Left lung (tissue), 10 donors: ENCODE data around the gene MTMR2. TPM values are rescaled to one million over a fixed set of nuclear protein-coding genes. Genes with fewer than 3 reads are reported as not detected.

Source experiments
- ATAC-seq: fragments of 200-7000 bp; cut with Tn5 transposase; one replicate; pipeline ENCODE4 v1.9.1; 2020; ENCODE audit warnings: moderate library complexity
- DNase-seq, 4 donors: peaks; one replicate each; pipeline ENCODE4 v3.0.0-alpha.2; 2013 to 2020
- H3K27ac ChIP-seq, 2 donors: fragments of 200-600 bp; sonication (generic) in 1 of 2; one replicate each; pipeline versions ENCODE4 v1.5.0 to v1.8.0; 2020 to 2021
- H3K27me3 ChIP-seq, 2 donors: fragments of 200-600 bp; sonication (generic) in 1 of 2; one replicate each; pipeline versions ENCODE4 v1.5.0 to v1.8.0; 2020 to 2021
- H3K36me3 ChIP-seq, 2 donors: fragments of 200-600 bp; sonication (generic) in 1 of 2; one replicate each; pipeline versions ENCODE4 v1.5.0 to v1.8.0; 2020 to 2021
- H3K4me1 ChIP-seq, 2 donors: fragments of 200-600 bp; one replicate each; pipeline ENCODE4 v1.8.0; 2021
- H3K4me3 ChIP-seq, 2 donors: fragments of 200-600 bp; sonication (generic) in 1 of 2; one replicate each; pipeline versions ENCODE4 v1.5.0 to v1.8.0; 2020 to 2021; ENCODE audit warnings: mild to moderate bottlenecking in 1 of 2
- H3K9me3 ChIP-seq, 2 donors: fragments of 200-600 bp; sonication (generic) in 1 of 2; one replicate each; pipeline versions ENCODE4 v1.5.0 to v1.8.0; 2020 to 2021
- CTCF ChIP-seq, 2 donors: fragments of 200-600 bp; sonication (generic) in 1 of 2; IDR thresholded peaks; one replicate each; pipeline versions ENCODE4 v1.5.0 to v1.8.0; 2021; ENCODE audit warnings: antibody characterized with exemption in 2 of 2
- intact Hi-C, 2 donors: fragments of 100-400 bp; cut with DNase I; formaldehyde crosslinking; loops; one replicate each; pipeline versions ENCODE4 v1.11.2 to v1.14.2; 2022
- polyA plus RNA-seq, 6 donors: library from polyadenylated mRNA; unstranded; fragments of 120-200 nt; gene quantifications; one replicate each; pipeline ENCODE4 v1.2.1, GENCODE V29; 2013; ENCODE audit not compliant: insufficient read length in 6 of 6
- total RNA-seq, 2 donors: library from RNA; stranded (reverse); fragmentation: NEBNext Ultra II Directional; extraction: Animal tissue kit (Norgen Biotek cat#: 25700); gene quantifications; one replicate each; pipeline ENCODE4 v1.2.1, GENCODE V29; 2021
- donor health status: DM: no; HTN: yes; CAD: no.
- donor health status: DM: no; HTN: no; CAD: no.

MTMR2 gene
- total and polyA plus RNA-seq, 8 donors = 33.3 to 73.5 (median 56.0) TPM

- DNase-seq (no peak), ATAC-seq (no peak)
- no peak for TF ChIP-seq CTCF (IDR thresholded peaks at IDR 0.05)
- H3K9me3 ChIP-seq = no peaks in the 10 kb centered on the region
- intact Hi-C loops = no loop called here
- H3K4me1 ChIP-seq = peaks cover 0 to 6% of the 10 kb centered on the region in 2 donors
- no peak overlapping the region for H3K4me3 ChIP-seq
- no peak overlapping the region for H3K27ac ChIP-seq
- H3K36me3 ChIP-seq = no peaks in the 10 kb centered on the region
- H3K27me3 ChIP-seq = no peaks in the 10 kb centered on the region
Observed at GRCh38 chr11:95904009-95904650, 19.8 kb downstream of the MTMR2 start.

DNA sequence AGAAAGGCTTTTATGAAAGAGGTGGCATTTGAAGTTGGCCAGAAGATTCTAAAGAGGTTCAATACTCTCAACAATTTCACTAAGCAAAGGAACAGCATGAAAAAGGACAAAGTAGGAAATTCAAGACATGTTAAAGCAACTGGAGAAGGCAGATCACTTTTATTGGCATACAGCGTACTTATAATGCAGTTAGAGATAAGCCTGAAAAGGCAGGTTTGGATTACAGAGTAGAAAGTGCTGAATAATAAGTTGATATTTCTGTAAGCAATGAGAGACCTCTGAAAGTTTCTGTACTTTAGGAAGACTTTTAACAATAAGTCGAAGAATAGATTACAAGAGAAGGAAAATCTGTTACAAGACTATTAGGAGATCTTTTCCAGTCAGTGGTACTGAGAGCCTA, 25.1 kb downstream of the MTMR2 start:
- ATAC-seq (no peak), DNase-seq (no peak)
- intact Hi-C loops = no loop called here
- no peaks in the 10 kb centered on the region for H3K36me3 ChIP-seq
- TF ChIP-seq CTCF (IDR thresholded peaks at IDR 0.05) = no peak
- H3K27ac ChIP-seq = no peak overlapping the region
- no peaks in the 10 kb centered on the region for H3K27me3 ChIP-seq
- no peak overlapping the region for H3K4me3 ChIP-seq
- no peaks in the 10 kb centered on the region for H3K9me3 ChIP-seq
- peaks cover 0 to 4% of the 10 kb centered on the region in 2 donors for H3K4me1 ChIP-seq

DNA sequence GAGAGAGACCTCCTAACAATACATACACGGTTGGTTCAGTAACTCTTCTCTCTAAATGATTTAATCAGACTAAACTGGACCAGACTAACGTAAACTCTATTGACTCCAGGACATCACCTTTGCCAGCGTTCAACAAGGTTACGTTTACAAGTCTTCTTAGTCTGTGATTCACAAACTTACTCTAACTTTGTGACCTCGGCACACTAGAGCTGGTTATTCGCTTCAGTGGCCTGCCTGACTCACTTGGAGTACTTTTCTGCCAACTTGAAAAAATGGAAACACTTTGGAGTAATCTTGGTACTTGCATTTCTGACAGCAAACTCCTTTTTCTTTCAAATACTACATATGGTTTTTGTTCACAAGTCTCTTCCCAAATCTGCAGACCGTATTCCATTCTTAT, 26.2 kb downstream of the MTMR2 start:
- H3K27ac ChIP-seq = no peak overlapping the region
- intact Hi-C loops = no loop called here
- no peak for TF ChIP-seq CTCF (IDR thresholded peaks at IDR 0.05)

DNA sequence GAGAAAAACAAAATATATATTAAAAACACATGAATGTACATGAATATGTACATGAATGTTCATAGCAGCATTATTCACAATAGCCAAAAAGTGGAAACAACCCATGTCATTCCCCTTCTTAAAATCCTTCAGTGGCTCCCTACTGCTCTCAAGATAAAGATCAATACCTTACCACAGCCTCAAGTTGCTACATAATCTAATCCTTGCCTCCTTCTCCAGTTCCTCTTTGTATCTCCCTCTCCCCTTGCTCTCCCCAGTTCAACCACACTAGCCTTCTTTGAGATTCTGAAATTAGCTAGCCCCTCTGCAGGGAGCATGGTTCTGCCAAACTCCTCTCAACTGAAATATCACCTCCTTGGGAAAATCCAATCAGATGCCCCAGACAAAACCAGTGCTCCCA, 28.1 kb downstream of the MTMR2 start:
- intact Hi-C loops = no loop called here
- ATAC-seq (no peak), DNase-seq (no peak)

More for the DNA sequence above, 26.2 kb downstream of the MTMR2 start:
- H3K4me1 ChIP-seq = no peaks in the 10 kb centered on the region
- H3K27me3 ChIP-seq = no peaks in the 10 kb centered on the region
- DNase-seq (no peak), ATAC-seq (no peak)
- H3K9me3 ChIP-seq = no peaks in the 10 kb centered on the region
- no peak overlapping the region for H3K4me3 ChIP-seq
- no peaks in the 10 kb centered on the region for H3K36me3 ChIP-seq

More for the DNA sequence above, 28.1 kb downstream of the MTMR2 start:
- TF ChIP-seq CTCF (IDR thresholded peaks at IDR 0.05) = no peak
- Histone ChIP-seq H3K27ac (no peak overlapping the region), H3K36me3 (no peaks in the 10 kb centered on the region), H3K9me3 (no peaks in the 10 kb centered on the region), H3K4me1 (no peaks in the 10 kb centered on the region), H3K27me3 (no peaks in the 10 kb centered on the region), H3K4me3 (no peak overlapping the region)
